CD8-positive, alpha-beta memory T cell (primary cell): ENCODE measurements around the gene CA12. TPM values are rescaled to one million over a fixed set of nuclear protein-coding genes. Genes with fewer than 3 reads are reported as not detected.
A peak's percentile ranks its signal among the peaks of the same experiment; 100 is the strongest.

Experiments used
- CTCF ChIA-PET: fragments of 350-600 bp; sonication (Branson Sonifier 250); formaldehyde crosslinking; loops from one replicate; lab custom pipeline; 2021; ENCODE audit warnings: antibody characterized with exemption; lab: Charles Lee
- POLR2A ChIA-PET: fragments of 350-600 bp; sonication (Branson Sonifier 250); formaldehyde crosslinking; loops from one replicate; lab custom pipeline; 2021; ENCODE audit warnings: antibody characterized with exemption; lab: Charles Lee
- DNase-seq, 5 donors: peaks; one replicate each; pipeline versions ENCODE4 v3.0.0 to v3.0.0-alpha.2; 2020 to 2022; ENCODE audit warnings: mixed read lengths in 1 of 5
- H3K27ac ChIP-seq: one replicate; pipeline ENCODE4 v1.7.0; 2013; ENCODE audit warnings: low read depth, mild to moderate bottlenecking, low read length, moderate library complexity
- H3K27me3 ChIP-seq: 2 replicates; pipeline ENCODE4 v1.7.0; 2013; ENCODE audit warnings: low read length, mild to moderate bottlenecking; ENCODE audit not compliant: insufficient read depth, poor library complexity, severe bottlenecking
- H3K36me3 ChIP-seq: 2 replicates; pipeline ENCODE4 v1.7.0; 2013; ENCODE audit warnings: mild to moderate bottlenecking, low read length, moderate library complexity; ENCODE audit not compliant: insufficient read depth
- H3K4me1 ChIP-seq: 2 replicates; pipeline ENCODE4 v1.7.0; 2013; ENCODE audit warnings: mild to moderate bottlenecking, low read length, moderate library complexity; ENCODE audit not compliant: insufficient read depth
- H3K4me3 ChIP-seq: 2 replicates; pipeline ENCODE4 v1.7.0; 2013; ENCODE audit warnings: mild to moderate bottlenecking, low read length
- H3K9me3 ChIP-seq: 2 replicates; pipeline ENCODE4 v1.7.0; 2013; ENCODE audit warnings: mild to moderate bottlenecking, low read length
- H3K27ac Mint-ChIP-seq, 8 donors: one replicate each; pipeline ENCODE4 v1.8.0; 2020 to 2021; ENCODE audit warnings: mixed read lengths in 8 of 8, mild to moderate bottlenecking in 6 of 8, inconsistent platforms in 3 of 8, moderate library complexity in 3 of 8
- H3K27me3 Mint-ChIP-seq, 2 donors: one replicate each; pipeline ENCODE4 v1.8.0; 2020 to 2021; ENCODE audit warnings: mixed read lengths in 2 of 2, mild to moderate bottlenecking in 1 of 2, moderate library complexity in 1 of 2
- H3K36me3 Mint-ChIP-seq, 3 donors: one replicate each; pipeline ENCODE4 v1.8.0; 2020 to 2021; ENCODE audit warnings: mixed read lengths in 3 of 3, inconsistent platforms in 1 of 3, mild to moderate bottlenecking in 1 of 3
- H3K4me1 Mint-ChIP-seq, 3 donors: one replicate each; pipeline ENCODE4 v1.8.0; 2020 to 2021; ENCODE audit warnings: mixed read lengths in 3 of 3, inconsistent platforms in 1 of 3, mild to moderate bottlenecking in 1 of 3
- H3K4me3 Mint-ChIP-seq, 7 donors: one replicate each; pipeline ENCODE4 v1.8.0; 2020 to 2021; ENCODE audit warnings: mixed read lengths in 7 of 7, mild to moderate bottlenecking in 6 of 7, moderate library complexity in 4 of 7, inconsistent platforms in 2 of 7
- H3K9me3 Mint-ChIP-seq, 5 donors: one replicate each; pipeline ENCODE4 v1.8.0; 2020 to 2022; ENCODE audit warnings: mixed read lengths in 5 of 5, mild to moderate bottlenecking in 3 of 5, moderate library complexity in 2 of 5, inconsistent platforms in 1 of 5
- polyA plus RNA-seq: library from polyadenylated mRNA; unstranded; fragments of 300-500 nt; fragmentation: Illumina TruSeq; gene quantifications from one replicate; pipeline ENCODE4 v1.2.3, GENCODE V29; 2021
- total RNA-seq, 2 experiments: library from RNA; stranded (reverse); gene quantifications; one replicate each; pipeline ENCODE4 v1.2.3, GENCODE V29; 2021

The CA12 gene
- total and polyA plus RNA-seq, 3 experiments from 2014 or later, result 0.08 TPM; not detected in 2

- ChIA-PET POLR2A (no interaction called here), CTCF (no interaction called here)
- Histone ChIP-seq H3K4me1 (no peaks in the 10 kb centered on the region), H3K27ac (no peak overlapping the region), H3K36me3 (no peaks in the 10 kb centered on the region), H3K4me3 (no peak overlapping the region), H3K27me3 (peaks cover 18% of the 10 kb centered on the region), H3K9me3 (no peaks in the 10 kb centered on the region)
- H3K36me3 Mint-ChIP-seq, result no peaks in the 10 kb centered on the region
- H3K27ac Mint-ChIP-seq, result no peak overlapping the region
- H3K4me1 Mint-ChIP-seq, result peaks cover 10 to 20% (median 15%) of the 10 kb centered on the region in 3 donors
- no peaks in the 10 kb centered on the region for H3K9me3 Mint-ChIP-seq
- H3K27me3 Mint-ChIP-seq, result peaks cover 61 to 79% of the 10 kb centered on the region in 2 donors
- H3K4me3 Mint-ChIP-seq, result no peak overlapping the region
- DNase-seq, result no peak
These were observed 2.0 kb downstream of the CA12 start for GRCh38 chr15:63379492-63380150.

DNA sequence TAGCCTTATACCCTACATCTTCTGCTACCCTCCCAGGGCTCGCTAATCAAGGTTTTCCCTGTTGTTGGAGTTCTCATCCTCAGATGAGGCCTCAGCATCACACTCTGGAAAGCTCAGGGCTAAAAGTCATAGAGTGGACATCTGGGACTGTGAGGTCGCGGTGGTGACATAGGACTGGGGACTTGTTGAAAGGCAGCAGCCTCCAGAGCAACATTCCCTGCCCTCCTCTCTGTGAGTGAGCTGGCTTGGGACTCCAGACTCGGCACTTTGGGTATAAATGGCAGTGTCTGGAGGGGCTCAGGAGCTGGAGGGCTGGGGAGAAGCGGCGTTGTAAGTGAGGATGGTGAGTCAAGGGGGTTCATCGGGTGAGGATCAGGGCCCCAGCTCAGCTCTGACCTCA, 2.7 kb downstream of the CA12 start:
- no peaks in the 10 kb centered on the region for H3K36me3 ChIP-seq
- H3K9me3 ChIP-seq, result no peaks in the 10 kb centered on the region
- Mint-ChIP-seq H3K36me3 (no peaks in the 10 kb centered on the region), H3K27me3 (peaks cover 59 to 72% of the 10 kb centered on the region in 2 donors), H3K4me3 (no peak overlapping the region), H3K9me3 (no peaks in the 10 kb centered on the region), H3K27ac (no peak overlapping the region), H3K4me1 (peaks cover 10 to 20% (median 15%) of the 10 kb centered on the region in 3 donors)
- ChIA-PET POLR2A (no interaction called here), CTCF (interaction anchor here (1.3 kb wide), 1 partner anchor 15 kb away, joined by 3 read pairs; no protein-coding TSS in a partner anchor)
- H3K4me3 ChIP-seq, result no peak overlapping the region
- DNase-seq, result no peak
- peaks cover 18% of the 10 kb centered on the region for H3K27me3 ChIP-seq
- H3K4me1 ChIP-seq, result no peaks in the 10 kb centered on the region
- H3K27ac ChIP-seq, result no peak overlapping the region

DNA sequence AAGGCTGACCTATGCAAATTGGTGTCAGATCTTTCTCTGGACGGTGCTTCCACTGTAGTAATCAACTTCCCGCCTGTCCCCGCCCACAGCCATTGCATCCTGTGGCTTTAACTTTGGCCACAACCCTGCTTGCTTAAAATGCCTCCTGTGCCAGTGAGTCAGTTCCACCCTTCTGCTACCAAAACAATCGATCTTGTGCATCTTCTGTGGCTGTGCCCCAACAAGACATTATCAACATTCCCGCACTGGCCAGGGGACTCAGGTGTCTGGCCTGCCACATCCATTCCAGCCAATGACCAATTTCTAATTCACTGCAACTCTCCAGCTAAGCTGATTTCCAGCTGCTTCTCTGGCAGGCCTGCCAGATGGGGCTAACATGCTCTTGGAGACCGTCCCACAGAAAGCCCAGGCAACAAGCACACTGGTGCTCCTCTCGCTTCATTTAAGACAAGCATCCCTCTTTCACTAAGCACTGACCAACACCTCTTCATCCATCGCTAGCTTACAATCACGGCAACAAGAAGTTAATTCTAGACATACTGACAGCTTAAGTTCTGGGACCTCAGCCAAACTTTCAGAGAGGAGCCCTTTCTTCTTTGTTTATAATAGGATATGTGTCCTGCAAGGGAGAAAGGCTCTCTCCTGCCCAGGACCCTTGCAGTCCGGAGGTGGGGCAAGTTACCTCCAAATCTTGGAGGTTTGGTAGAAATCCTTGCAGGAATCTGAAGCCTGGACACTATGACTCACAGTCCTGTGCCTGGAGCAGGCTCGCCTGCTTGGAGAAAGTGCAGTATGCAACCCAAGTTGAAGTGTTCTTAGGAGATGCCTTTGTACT, 6.7 kb downstream of the CA12 start:
- no peak for DNase-seq
- Mint-ChIP-seq H3K27ac (peak overlapping the region in 3 of 8 donors; percentile 22 to 73 (median 61)), H3K4me1 (peaks cover 2 to 5% (median 5%) of the 10 kb centered on the region in 3 donors), H3K9me3 (no peaks in the 10 kb centered on the region), H3K27me3 (peaks cover 28 to 38% of the 10 kb centered on the region in 2 donors), H3K4me3 (no peak overlapping the region), H3K36me3 (no peaks in the 10 kb centered on the region)
- Histone ChIP-seq H3K36me3 (no peaks in the 10 kb centered on the region), H3K27ac (no peak overlapping the region), H3K4me1 (no peaks in the 10 kb centered on the region), H3K27me3 (peaks cover 7% of the 10 kb centered on the region), H3K9me3 (no peaks in the 10 kb centered on the region), H3K4me3 (no peak overlapping the region)
- ChIA-PET CTCF (no interaction called here), POLR2A (interaction anchor here (0.5 kb wide), 1 partner anchor 10 kb away, joined by 5 read pairs; no protein-coding TSS in a partner anchor)

DNA sequence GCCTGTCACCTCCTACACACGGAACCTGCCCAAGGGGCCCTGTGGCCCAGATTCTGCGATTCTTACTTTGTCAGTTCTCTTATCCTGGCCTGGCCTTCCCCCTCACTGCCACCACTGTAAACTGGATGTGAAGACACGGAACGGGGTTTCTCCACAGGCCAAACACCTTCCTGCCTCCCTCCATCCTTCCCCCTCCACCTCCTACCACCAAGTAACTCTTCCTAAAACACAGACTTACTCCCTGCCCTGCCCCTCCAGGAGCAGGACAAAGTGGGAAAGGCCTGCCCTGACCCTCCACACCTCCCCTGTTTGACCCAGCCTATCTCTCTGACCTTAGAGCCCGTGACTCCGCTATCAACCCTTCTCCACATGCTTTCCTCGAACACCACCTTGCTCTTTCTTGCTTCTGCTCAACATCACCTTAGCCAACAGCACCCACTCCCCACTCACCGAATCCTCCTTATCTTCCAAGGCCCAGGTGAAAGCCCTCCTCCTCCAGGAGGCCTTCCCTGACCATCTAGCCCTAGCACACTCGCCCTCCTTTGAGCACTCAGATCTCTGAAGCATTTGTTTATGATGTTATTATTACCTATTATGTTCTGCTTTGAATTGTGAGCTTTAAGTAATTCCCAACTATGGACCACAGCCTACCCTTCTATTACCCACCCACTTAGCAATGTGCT, 7.6 kb downstream of the CA12 start:
- Histone ChIP-seq H3K27me3 (peaks cover 3% of the 10 kb centered on the region), H3K4me1 (no peaks in the 10 kb centered on the region), H3K9me3 (no peaks in the 10 kb centered on the region), H3K4me3 (no peak overlapping the region), H3K27ac (no peak overlapping the region), H3K36me3 (no peaks in the 10 kb centered on the region)
- Mint-ChIP-seq H3K4me1 (peaks cover 2 to 5% (median 5%) of the 10 kb centered on the region in 3 donors), H3K27me3 (peaks cover 22 to 32% of the 10 kb centered on the region in 2 donors), H3K4me3 (no peak overlapping the region), H3K9me3 (no peaks in the 10 kb centered on the region), H3K27ac (peak overlapping the region in 1 of 8 donors; percentile 1), H3K36me3 (no peaks in the 10 kb centered on the region)
- no peak for DNase-seq
- POLR2A ChIA-PET, result interaction anchor here (0.5 kb wide), 1 partner anchor 10 kb away, joined by 5 read pairs; no protein-coding TSS in a partner anchor
- CTCF ChIA-PET, result no interaction called here

- no peak overlapping the region for H3K4me3 ChIP-seq
- H3K36me3 ChIP-seq, result no peaks in the 10 kb centered on the region
- no peak overlapping the region for H3K27ac Mint-ChIP-seq
- CTCF ChIA-PET, result no interaction called here
- H3K36me3 Mint-ChIP-seq, result no peaks in the 10 kb centered on the region
- peaks cover 16 to 25% of the 10 kb centered on the region in 2 donors for H3K27me3 Mint-ChIP-seq
- H3K4me1 Mint-ChIP-seq, result peaks cover 2 to 5% (median 5%) of the 10 kb centered on the region in 3 donors
- H3K4me3 Mint-ChIP-seq, result no peak overlapping the region
- H3K9me3 ChIP-seq, result no peaks in the 10 kb centered on the region
- H3K27ac ChIP-seq, result no peak overlapping the region
- H3K9me3 Mint-ChIP-seq, result no peaks in the 10 kb centered on the region
- DNase-seq, result no peak
- peaks cover 3% of the 10 kb centered on the region for H3K27me3 ChIP-seq
- H3K4me1 ChIP-seq, result no peaks in the 10 kb centered on the region
- POLR2A ChIA-PET, result no interaction called here
These were observed 8.3 kb downstream of the CA12 start for GRCh38 chr15:63373330-63373729.

DNA sequence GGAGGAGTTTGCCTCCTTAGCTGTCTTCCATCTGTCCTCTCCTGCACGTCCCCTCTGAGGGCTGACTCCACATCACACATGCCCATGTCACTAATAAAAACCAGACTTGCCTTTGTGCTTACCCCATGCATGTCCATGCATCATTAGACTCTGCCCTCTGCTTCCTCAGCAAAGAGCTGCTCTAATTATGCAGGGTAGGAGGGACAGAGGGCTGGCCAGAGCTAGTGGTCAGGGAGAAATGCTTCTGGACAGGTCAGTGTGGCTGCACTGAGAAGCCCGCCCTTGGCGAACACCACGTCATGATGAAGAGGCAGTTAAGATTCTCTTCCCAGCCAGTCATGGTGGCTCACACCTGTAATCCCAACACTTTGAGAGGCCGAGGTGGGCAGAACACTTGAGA, 8.9 kb downstream of the CA12 start:
- Histone ChIP-seq H3K4me3 (no peak overlapping the region), H3K36me3 (no peaks in the 10 kb centered on the region), H3K27ac (no peak overlapping the region), H3K27me3 (peaks cover 1% of the 10 kb centered on the region), H3K9me3 (no peaks in the 10 kb centered on the region), H3K4me1 (no peaks in the 10 kb centered on the region)
- POLR2A ChIA-PET, result no interaction called here
- Mint-ChIP-seq H3K36me3 (no peaks in the 10 kb centered on the region), H3K4me3 (no peak overlapping the region), H3K27me3 (peaks cover 14 to 23% of the 10 kb centered on the region in 2 donors), H3K4me1 (peaks cover 2 to 5% (median 5%) of the 10 kb centered on the region in 3 donors), H3K9me3 (no peaks in the 10 kb centered on the region), H3K27ac (no peak overlapping the region)
- no peak for DNase-seq
- CTCF ChIA-PET, result interaction anchor here (1.0 kb wide), 1 partner anchor 325 kb away, joined by 3 read pairs; no protein-coding TSS in a partner anchor

DNA sequence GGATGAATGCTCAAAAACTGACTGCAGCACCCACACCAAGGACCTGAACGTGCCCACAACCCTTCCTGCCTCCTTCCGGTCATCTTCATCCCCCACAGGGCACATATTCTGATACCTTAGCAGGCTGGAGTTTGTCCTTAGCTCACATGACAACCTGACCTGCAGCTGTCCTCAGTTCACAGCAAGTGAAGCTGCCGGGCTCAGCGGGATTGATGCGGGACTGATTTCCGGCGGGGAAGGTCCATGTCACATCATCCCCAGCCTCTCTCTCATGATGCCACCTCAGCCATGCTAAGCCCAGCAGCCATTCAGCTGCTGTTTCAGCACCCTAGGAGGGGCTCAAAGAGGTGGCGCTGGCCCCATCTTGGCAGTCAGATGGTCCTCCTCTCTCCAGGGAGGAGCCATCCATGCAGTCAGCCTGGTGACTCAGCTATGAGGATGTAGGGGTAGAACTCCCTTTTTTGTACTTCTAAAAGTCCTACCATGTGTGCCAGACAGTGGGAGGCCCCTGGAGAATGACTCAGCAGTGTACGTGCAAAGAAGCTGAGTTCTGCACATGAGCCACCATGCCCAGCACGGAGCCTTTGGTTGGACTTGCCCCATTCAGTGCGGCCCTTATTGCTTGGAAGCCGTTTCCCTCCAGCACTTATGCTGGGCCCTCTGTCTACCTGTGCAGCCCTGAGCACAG, 9.5 kb downstream of the CA12 start:
- H3K36me3 ChIP-seq, result no peaks in the 10 kb centered on the region
- H3K27ac Mint-ChIP-seq, result no peak overlapping the region
- no peaks in the 10 kb centered on the region for H3K27me3 ChIP-seq
- peaks cover 2 to 5% (median 5%) of the 10 kb centered on the region in 3 donors for H3K4me1 Mint-ChIP-seq
- H3K4me3 Mint-ChIP-seq, result no peak overlapping the region
- no peaks in the 10 kb centered on the region for H3K36me3 Mint-ChIP-seq
- H3K9me3 Mint-ChIP-seq, result no peaks in the 10 kb centered on the region
- CTCF ChIA-PET, result interaction anchor here (1.0 kb wide), 1 partner anchor 324 kb away, joined by 3 read pairs; no protein-coding TSS in a partner anchor
- POLR2A ChIA-PET, result interaction anchor here (0.7 kb wide), 1 partner anchor 9 kb away, joined by 3 read pairs; the partner anchor contains the start of gene CA12
- H3K9me3 ChIP-seq, result no peaks in the 10 kb centered on the region
- H3K27ac ChIP-seq, result no peak overlapping the region
- H3K4me1 ChIP-seq, result no peaks in the 10 kb centered on the region
- DNase-seq, result no peak
- no peak overlapping the region for H3K4me3 ChIP-seq
- H3K27me3 Mint-ChIP-seq, result peaks cover 14 to 19% of the 10 kb centered on the region in 2 donors
